NCI-H187 treated with DMSO at 0.1 percent for 48 hours (cell line): ENCODE results near the gene HSD17B2.
"Not testable (repeated sequence)": the region's sequence is repeated elsewhere in the genome, so short reads cannot be mapped to it uniquely, and the experiment has no call there.

ENCODE experiments used
- DNase-seq: peaks from one replicate; lab custom pipeline; 2025; lab: John Stamatoyannopoulos, UW

HSD17B2 gene

GRCh38 chr16:82134846-82135245 is 99.8 kb downstream of the HSD17B2 start:
- no peak for DNase-seq

- no peak for DNase-seq
These were observed 100.8 kb downstream of the HSD17B2 start for GRCh38 chr16:82135844-82136243.

- DNase-seq: no peak
These were observed 102.1 kb downstream of the HSD17B2 start for GRCh38 chr16:82136956-82137821.

- no peak for DNase-seq
These were observed 102.7 kb downstream of the HSD17B2 start for GRCh38 chr16:82137822-82138167.

GRCh38 chr16:82138478-82139285 is 103.6 kb downstream of the HSD17B2 start:
- no peak for DNase-seq

GRCh38 chr16:82139286-82139571 is 104.2 kb downstream of the HSD17B2 start:
- DNase-seq: not testable (repeated sequence)

- no peak for DNase-seq
These were observed 111.5 kb downstream of the HSD17B2 start for GRCh38 chr16:82146556-82146955.

GRCh38 chr16:82146957-82147356 is 111.9 kb downstream of the HSD17B2 start:
- no peak for DNase-seq

GRCh38 chr16:82147546-82147945 is 112.5 kb downstream of the HSD17B2 start:
- no peak for DNase-seq
